GM15510 (cell line): Measurements from ENCODE around the gene GOSR1.

Source experiments
- POLR2A ChIP-seq: IDR thresholded peaks from 3 replicates; pipeline ENCODE4 v1.6.1; 2011; ENCODE audit warnings: borderline replicate concordance; ENCODE audit not compliant: insufficient read length; ENCODE audit errors: extremely low read depth

GOSR1 gene

GRCh38 chr17:30573603-30574175 is 96.5 kb downstream of the GOSR1 start:
- TF ChIP-seq POLR2A, result no peak

GRCh38 chr17:30576326-30576861 is 99.2 kb downstream of the GOSR1 start:
- no peak for TF ChIP-seq POLR2A
